ENCODE data around the gene MMADHC.

MMADHC gene

GRCh38 chr2:149556452-149556851, 31.1 kb downstream of the MMADHC start:
- no peak for DNase-seq (ENCODE audit: low read depth, low spot score)

GRCh38 chr2:149552830-149553229, 34.7 kb downstream of the MMADHC start:
- no peak for DNase-seq (ENCODE audit: low read depth, low spot score)

- DNase-seq (ENCODE audit: low read depth, low spot score): no peak
Measured at GRCh38 chr2:149552226-149552625, 35.3 kb downstream of the MMADHC start.

GRCh38 chr2:149544692-149545091, 42.9 kb downstream of the MMADHC start:
- DNase-seq (ENCODE audit: low read depth, low spot score): no peak

GRCh38 chr2:149543845-149544244, 43.7 kb downstream of the MMADHC start:
- DNase-seq (ENCODE audit: low read depth, low spot score): no peak

- no peak for DNase-seq (ENCODE audit: low read depth, low spot score)
Measured at GRCh38 chr2:149540138-149540537, 47.4 kb downstream of the MMADHC start.

- DNase-seq (ENCODE audit: low read depth, low spot score): no peak
Measured at GRCh38 chr2:149538138-149538833, 49.3 kb downstream of the MMADHC start.

- DNase-seq (ENCODE audit: low read depth, low spot score): no peak
Measured at GRCh38 chr2:149537092-149537726, 50.4 kb downstream of the MMADHC start.

GRCh38 chr2:149536649-149537048, 50.9 kb downstream of the MMADHC start:
- DNase-seq (ENCODE audit: low read depth, low spot score): no peak

- DNase-seq (ENCODE audit: low read depth, low spot score): no peak
Measured at GRCh38 chr2:149534674-149535073, 52.9 kb downstream of the MMADHC start.

GRCh38 chr2:149528983-149529382, 58.6 kb downstream of the MMADHC start:
- DNase-seq (ENCODE audit: low read depth, low spot score): no peak

- no peak for DNase-seq (ENCODE audit: low read depth, low spot score)
Measured at GRCh38 chr2:149527998-149528755, 59.4 kb downstream of the MMADHC start.

GRCh38 chr2:149526689-149527088, 60.9 kb downstream of the MMADHC start:
- DNase-seq (ENCODE audit: low read depth, low spot score): no peak

- no peak for DNase-seq (ENCODE audit: low read depth, low spot score)
Measured at GRCh38 chr2:149525323-149525722, 62.3 kb downstream of the MMADHC start.

Measured in activated naive CD8-positive, alpha-beta T cell treated with anti-CD3 and anti-CD28 coated beads, Interleukin-2, amount 50 U/mL, for 16 hours (primary cell).